ENCODE measurements around the gene TBC1D14. TPM values are rescaled to one million over a fixed set of nuclear protein-coding genes. Genes with fewer than 3 reads are reported as not detected.

The TBC1D14 gene
- total RNA-seq, 4 donors from 2014 or later, result 36.0 to 56.2 (median 41.4) TPM

GRCh38 chr4:6983544-6984142 lies 74.0 kb downstream of the TBC1D14 start:
- no peak for DNase-seq
- peak overlapping the region; percentile 93 to 99 (median 98) for H3K27ac ChIP-seq
- no peaks in the 10 kb centered on the region for H3K27me3 ChIP-seq
- in situ Hi-C loops (cut with MboI; ENCODE audit: low sequenced_read_pairs in 4 of 4) (loop anchor here in 2 of 4 donors (10.0 kb wide), 3 partner anchors 69 to 209 kb away; no protein-coding TSS in a partner anchor), intact Hi-C loops (cut with DNase I; ENCODE audit: low total_unique reads) (no loop called here)
- no peak overlapping the region for H3K4me3 ChIP-seq
- no peak for TF ChIP-seq POLR2A (IDR thresholded peaks at IDR 0.05)
- no peak for TF ChIP-seq CTCF (IDR thresholded peaks at IDR 0.05 in 4 of 5, conservative IDR thresholded peaks at IDR 0.05 in 1 of 5)
- no peaks in the 10 kb centered on the region for H3K36me3 ChIP-seq
- H3K4me1 ChIP-seq, result peaks cover 48 to 49% of the 10 kb centered on the region in 2 donors
- ATAC-seq, result no peak
- H3K9me3 ChIP-seq, result no peaks in the 10 kb centered on the region

- DNase-seq, result no peak
Measured at GRCh38 chr4:6984612-6985425, 75.2 kb downstream of the TBC1D14 start.

GRCh38 chr4:6986072-6986780 lies 76.6 kb downstream of the TBC1D14 start:
- Histone ChIP-seq H3K9me3 (no peaks in the 10 kb centered on the region), H3K4me3 (peak overlapping the region; percentile 62 to 90 (median 86)), H3K27ac (peak overlapping the region; percentile 93 to 99 (median 98)), H3K4me1 (peaks cover 73 to 74% of the 10 kb centered on the region in 2 donors), H3K36me3 (no peaks in the 10 kb centered on the region), H3K27me3 (no peaks in the 10 kb centered on the region)
- ATAC-seq (peak; percentile 66 to 76), DNase-seq (peak; percentile 73 to 76)
- in situ Hi-C loops (cut with MboI; ENCODE audit: low sequenced_read_pairs in 4 of 4) (loop anchor here in 2 of 4 donors (10.0 kb wide), 3 partner anchors 71 to 211 kb away; no protein-coding TSS in a partner anchor), intact Hi-C loops (cut with DNase I; ENCODE audit: low total_unique reads) (loop anchor here (1.0 to 5.0 kb wide), 5 partner anchors 13 to 269 kb away; partner anchors contain the start of genes BLOC1S4, KIAA0232, TADA2B and TBC1D14)
- TF ChIP-seq POLR2A (IDR thresholded peaks at IDR 0.05), result no peak
- peak in 2 of 5 experiments; percentile 10 to 25 for TF ChIP-seq CTCF (IDR thresholded peaks at IDR 0.05 in 4 of 5, conservative IDR thresholded peaks at IDR 0.05 in 1 of 5)

More at GRCh38 chr4:6984612-6985425, 75.2 kb downstream of the TBC1D14 start:
- H3K36me3 ChIP-seq, result no peaks in the 10 kb centered on the region
- H3K9me3 ChIP-seq, result no peaks in the 10 kb centered on the region
- in situ Hi-C loops (cut with MboI; ENCODE audit: low sequenced_read_pairs in 4 of 4) (loop anchor here in 2 of 4 donors (10.0 kb wide), 3 partner anchors 70 to 210 kb away; no protein-coding TSS in a partner anchor), intact Hi-C loops (cut with DNase I; ENCODE audit: low total_unique reads) (loop anchor here (5.0 kb wide), 1 partner anchor 268 kb away; the partner anchor contains the start of gene BLOC1S4)
- H3K27me3 ChIP-seq, result no peaks in the 10 kb centered on the region
- H3K4me3 ChIP-seq, result peak overlapping the region; percentile 62 to 90 (median 86)
- TF ChIP-seq CTCF (IDR thresholded peaks at IDR 0.05 in 4 of 5, conservative IDR thresholded peaks at IDR 0.05 in 1 of 5) (no peak), POLR2A (IDR thresholded peaks at IDR 0.05) (no peak)
- peak overlapping the region; percentile 93 to 99 (median 98) for H3K27ac ChIP-seq
- H3K4me1 ChIP-seq, result peaks cover 59 to 60% of the 10 kb centered on the region in 2 donors
- ATAC-seq, result no peak

Data from gastrocnemius medialis (tissue), 4 donors.